ENCODE measurements around the gene TBK1.

Gene TBK1

GRCh38 chr12:64451687-64452558, at the start of gene TBK1:
Gene TBK1 (plus strand): TSS chr12:64452120. CDS start chr12:64455871, 3,751 bp downstream.
- DNase-seq = peak; percentile 69 to 80

GRCh38 chr12:64402181-64402580, 49.7 kb upstream of the TBK1 start:
- DNase-seq = no peak

GRCh38 chr12:64403707-64404469, 48.0 kb upstream of the TBK1 start, which contains the start of gene XPOT:
Gene XPOT (plus strand): TSS chr12:64404392. CDS start chr12:64410036, 5,644 bp downstream.
- peak; percentile 95 for DNase-seq

- peak; percentile 24 to 46 for DNase-seq
These were observed 47.3 kb upstream of the TBK1 start for GRCh38 chr12:64404470-64405256.

- no peak for DNase-seq
These were observed 44.3 kb upstream of the TBK1 start for GRCh38 chr12:64407342-64408223.

- DNase-seq = no peak
These were observed 40.5 kb upstream of the TBK1 start for GRCh38 chr12:64411427-64411826.

- DNase-seq = no peak
These were observed 39.5 kb upstream of the TBK1 start for GRCh38 chr12:64412459-64412858.

- DNase-seq = no peak
These were observed 38.0 kb upstream of the TBK1 start for GRCh38 chr12:64413884-64414283.

- no peak for DNase-seq
These were observed 33.7 kb upstream of the TBK1 start for GRCh38 chr12:64418209-64418608.

GRCh38 chr12:64419696-64420095, 32.2 kb upstream of the TBK1 start:
- no peak for DNase-seq

- no peak for DNase-seq
These were observed 23.9 kb upstream of the TBK1 start for GRCh38 chr12:64427988-64428387.

- DNase-seq = no peak
These were observed 23.0 kb upstream of the TBK1 start for GRCh38 chr12:64428956-64429355.

GRCh38 chr12:64430886-64431285, 21.0 kb upstream of the TBK1 start:
- DNase-seq = no peak

GRCh38 chr12:64431791-64432190, 20.1 kb upstream of the TBK1 start:
- no peak for DNase-seq

- no peak for DNase-seq
These were observed 18.0 kb upstream of the TBK1 start for GRCh38 chr12:64433915-64434314.

- no peak for DNase-seq
These were observed 11.8 kb upstream of the TBK1 start for GRCh38 chr12:64440100-64440499.

- no peak for DNase-seq
These were observed 6.4 kb upstream of the TBK1 start for GRCh38 chr12:64445490-64445889.

GRCh38 chr12:64446295-64446694, 5.6 kb upstream of the TBK1 start:
- no peak for DNase-seq

GRCh38 chr12:64450057-64450640, 1.8 kb upstream of the TBK1 start:
- DNase-seq = no peak

- DNase-seq = peak in 1 of 2 donors; percentile 34
These were observed 1.0 kb upstream of the TBK1 start for GRCh38 chr12:64450711-64451486.
